Measurements from ENCODE around the gene KRABD2.

Gene KRABD2

GRCh38 chr17:8341456-8341855 is 35.0 kb downstream of the KRABD2 start:
- H3K79me2 ChIP-seq (ENCODE audit: low read depth): no peaks in the 10 kb centered on the region
- no peak overlapping the region for H3K9ac ChIP-seq
- no peaks in the 10 kb centered on the region for H3K9me3 ChIP-seq (ENCODE audit: low read depth)
- no peak overlapping the region for H3K27ac ChIP-seq
- Mint-ChIP-seq H3K27me3 (ENCODE audit: insufficient read depth, low read depth) (peaks cover 10% of the 10 kb centered on the region), H3K4me1 (peaks cover 21% of the 10 kb centered on the region), H3K36me3 (no peaks in the 10 kb centered on the region), H3K4me3 (no peak overlapping the region), H3K27ac (no peak overlapping the region), H3K9me3 (no peaks in the 10 kb centered on the region)
- H4K20me1 ChIP-seq (ENCODE audit: low read depth): no peaks in the 10 kb centered on the region
- TF ChIP-seq EZH2phosphoT487 (IDR thresholded peaks at IDR 0.05) (no peak), EZH2 (IDR thresholded peaks at IDR 0.05) (no peak)
- H3K4me1 ChIP-seq: peaks cover 16% of the 10 kb centered on the region
- H3K36me3 ChIP-seq: no peaks in the 10 kb centered on the region
- H2AFZ ChIP-seq (replicated peaks): peak overlapping the region; percentile 65
- H3K4me2 ChIP-seq: no peak overlapping the region
- no peak for DNase-seq (ENCODE audit: low spot score)
- H3K27me3 ChIP-seq: no peaks in the 10 kb centered on the region
- no peak overlapping the region for H3K4me3 ChIP-seq
- H3F3A ChIP-seq (ENCODE audit: low read depth): peaks cover 28% of the 10 kb centered on the region

- peak within 1 kb of the TSS; percentile 14 for H3K4me3 ChIP-seq
- peaks cover 16% of the 10 kb centered on the region for H3K4me1 ChIP-seq
- TF ChIP-seq EZH2 (IDR thresholded peaks at IDR 0.05): no peak
- TF ChIP-seq CTCF (IDR thresholded peaks at IDR 0.05): no peak
- no peak for TF ChIP-seq EZH2phosphoT487 (IDR thresholded peaks at IDR 0.05)
- no peak within 1 kb of the TSS for H3K27ac Mint-ChIP-seq
- H2AFZ ChIP-seq (replicated peaks): peak within 1 kb of the TSS; percentile 48
- H4K20me1 ChIP-seq (ENCODE audit: low read depth): no peaks in the 10 kb centered on the region
- H3K27me3 ChIP-seq: no peaks in the 10 kb centered on the region
- H3K9ac ChIP-seq: no peak within 1 kb of the TSS
- H3K9me3 ChIP-seq (ENCODE audit: low read depth): no peaks in the 10 kb centered on the region
- H3K9me3 Mint-ChIP-seq: no peaks in the 10 kb centered on the region
- H3K36me3 Mint-ChIP-seq: no peaks in the 10 kb centered on the region
- H3K27me3 Mint-ChIP-seq (ENCODE audit: insufficient read depth, low read depth): peaks cover 6% of the 10 kb centered on the region
- peak within 1 kb of the TSS; percentile 71 for H3K4me2 ChIP-seq
- H3K79me2 ChIP-seq (ENCODE audit: low read depth): no peaks in the 10 kb centered on the region
- peaks cover 24% of the 10 kb centered on the region for H3K4me1 Mint-ChIP-seq
- H3K27ac ChIP-seq: no peak within 1 kb of the TSS
- DNase-seq (ENCODE audit: low spot score): no peak
- H3K4me3 Mint-ChIP-seq: no peak within 1 kb of the TSS
- no peaks in the 10 kb centered on the region for H3K36me3 ChIP-seq
- peaks cover 28% of the 10 kb centered on the region for H3F3A ChIP-seq (ENCODE audit: low read depth)
These were observed 37.0 kb downstream of the KRABD2 start, which contains the start of gene ODF4 for GRCh38 chr17:8339540-8339939. ODF4 (plus strand) TSS chr17:8339840; CDS start chr17:8340052, 212 bp downstream.

GRCh38 chr17:8338753-8339140 is 37.8 kb downstream of the KRABD2 start:
- Mint-ChIP-seq H3K27ac (no peak overlapping the region), H3K9me3 (no peaks in the 10 kb centered on the region), H3K4me1 (peaks cover 24% of the 10 kb centered on the region), H3K36me3 (no peaks in the 10 kb centered on the region), H3K4me3 (no peak overlapping the region), H3K27me3 (ENCODE audit: insufficient read depth, low read depth) (peaks cover 4% of the 10 kb centered on the region)
- Histone ChIP-seq H3K9ac (no peak overlapping the region), H4K20me1 (ENCODE audit: low read depth) (no peaks in the 10 kb centered on the region), H3K4me1 (peaks cover 16% of the 10 kb centered on the region), H3F3A (ENCODE audit: low read depth) (peaks cover 28% of the 10 kb centered on the region), H3K27me3 (no peaks in the 10 kb centered on the region), H3K4me3 (peak overlapping the region; percentile 14), H3K36me3 (no peaks in the 10 kb centered on the region), H3K4me2 (peak overlapping the region; percentile 71), H3K79me2 (ENCODE audit: low read depth) (no peaks in the 10 kb centered on the region), H2AFZ (replicated peaks) (peak overlapping the region; percentile 48), H3K9me3 (ENCODE audit: low read depth) (no peaks in the 10 kb centered on the region), H3K27ac (no peak overlapping the region)
- TF ChIP-seq EZH2phosphoT487 (IDR thresholded peaks at IDR 0.05): no peak
- TF ChIP-seq CTCF (IDR thresholded peaks at IDR 0.05): no peak
- TF ChIP-seq EZH2 (IDR thresholded peaks at IDR 0.05): no peak
- peak; percentile 28 for DNase-seq (ENCODE audit: low spot score)

Measured in neural progenitor cell (in vitro differentiated cells).